ES-I3 (cell line): ENCODE data around the gene DLGAP1.

Source experiments
- H3K36me3 ChIP-seq: 2 replicates; pipeline ENCODE4 v1.6.1; 2013; ENCODE audit warnings: mild to moderate bottlenecking, low read length, control low read depth, moderate library complexity; ENCODE audit not compliant: insufficient read depth
- H3K4me1 ChIP-seq: 2 replicates; pipeline ENCODE4 v1.6.1; 2013; ENCODE audit warnings: mild to moderate bottlenecking, control low read depth, low read length; ENCODE audit not compliant: insufficient read depth
- H3K9ac ChIP-seq: 2 replicates; pipeline ENCODE4 v1.6.1; 2013; ENCODE audit warnings: low read depth, mild to moderate bottlenecking, low read length, moderate library complexity
- H3K9me3 ChIP-seq: 2 replicates; pipeline ENCODE4 v1.6.1; 2013; ENCODE audit warnings: mild to moderate bottlenecking, low read length, moderate library complexity; ENCODE audit not compliant: control insufficient read depth, insufficient read depth

DLGAP1 gene

GRCh38 chr18:3966642-3967358 lies 488.3 kb downstream of the DLGAP1 start:
- Histone ChIP-seq H3K9ac (no peak overlapping the region), H3K9me3 (no peaks in the 10 kb centered on the region), H3K36me3 (no peaks in the 10 kb centered on the region), H3K4me1 (peaks cover 23% of the 10 kb centered on the region; the same call in 1 of the 2 replicates)

GRCh38 chr18:3966246-3966641 lies 488.9 kb downstream of the DLGAP1 start:
- no peaks in the 10 kb centered on the region for H3K9me3 ChIP-seq
- H3K36me3 ChIP-seq = no peaks in the 10 kb centered on the region
- peaks cover 23% of the 10 kb centered on the region; the same call in 1 of the 2 replicates for H3K4me1 ChIP-seq
- H3K9ac ChIP-seq = no peak overlapping the region

- H3K36me3 ChIP-seq = no peaks in the 10 kb centered on the region
- no peaks in the 10 kb centered on the region for H3K9me3 ChIP-seq
- H3K9ac ChIP-seq = no peak overlapping the region
- peaks cover 11% of the 10 kb centered on the region for H3K4me1 ChIP-seq
Observed at GRCh38 chr18:3960977-3961376, 494.1 kb downstream of the DLGAP1 start.

GRCh38 chr18:3960142-3960541 lies 495.0 kb downstream of the DLGAP1 start:
- Histone ChIP-seq H3K4me1 (peaks cover 8% of the 10 kb centered on the region), H3K9ac (no peak overlapping the region), H3K9me3 (no peaks in the 10 kb centered on the region), H3K36me3 (no peaks in the 10 kb centered on the region)

- no peaks in the 10 kb centered on the region for H3K4me1 ChIP-seq
- no peaks in the 10 kb centered on the region for H3K9me3 ChIP-seq
- H3K36me3 ChIP-seq = no peaks in the 10 kb centered on the region
- no peak overlapping the region for H3K9ac ChIP-seq
Observed at GRCh38 chr18:3952031-3952430, 503.1 kb downstream of the DLGAP1 start.

- Histone ChIP-seq H3K36me3 (no peaks in the 10 kb centered on the region), H3K9ac (no peak overlapping the region), H3K4me1 (no peaks in the 10 kb centered on the region), H3K9me3 (no peaks in the 10 kb centered on the region)
Observed at GRCh38 chr18:3950668-3951404, 504.3 kb downstream of the DLGAP1 start.

GRCh38 chr18:3948958-3949357 lies 506.1 kb downstream of the DLGAP1 start:
- Histone ChIP-seq H3K9me3 (no peaks in the 10 kb centered on the region), H3K9ac (no peak overlapping the region), H3K36me3 (no peaks in the 10 kb centered on the region), H3K4me1 (no peaks in the 10 kb centered on the region)

- Histone ChIP-seq H3K9ac (no peak overlapping the region), H3K36me3 (no peaks in the 10 kb centered on the region), H3K4me1 (no peaks in the 10 kb centered on the region), H3K9me3 (no peaks in the 10 kb centered on the region)
Observed at GRCh38 chr18:3947383-3947782, 507.7 kb downstream of the DLGAP1 start.

GRCh38 chr18:3935305-3935704 lies 519.8 kb downstream of the DLGAP1 start:
- Histone ChIP-seq H3K9ac (no peak overlapping the region), H3K9me3 (no peaks in the 10 kb centered on the region), H3K4me1 (no peaks in the 10 kb centered on the region)

GRCh38 chr18:3932276-3932675 lies 522.8 kb downstream of the DLGAP1 start:
- no peaks in the 10 kb centered on the region for H3K9me3 ChIP-seq
- H3K9ac ChIP-seq = no peak overlapping the region
- no peaks in the 10 kb centered on the region; the same call in 1 of the 2 replicates for H3K4me1 ChIP-seq
- H3K36me3 ChIP-seq = no peaks in the 10 kb centered on the region

More at GRCh38 chr18:3935305-3935704, 519.8 kb downstream of the DLGAP1 start:
- H3K36me3 ChIP-seq = no peaks in the 10 kb centered on the region

GRCh38 chr18:3931542-3932112 lies 523.5 kb downstream of the DLGAP1 start:
- no peaks in the 10 kb centered on the region for H3K9me3 ChIP-seq
- H3K36me3 ChIP-seq = no peaks in the 10 kb centered on the region
- H3K4me1 ChIP-seq = no peaks in the 10 kb centered on the region; the same call in 1 of the 2 replicates
- no peak overlapping the region for H3K9ac ChIP-seq

- Histone ChIP-seq H3K9me3 (no peaks in the 10 kb centered on the region), H3K4me1 (no peaks in the 10 kb centered on the region; the same call in 1 of the 2 replicates), H3K36me3 (no peaks in the 10 kb centered on the region), H3K9ac (no peak overlapping the region)
Observed at GRCh38 chr18:3931013-3931315, 524.1 kb downstream of the DLGAP1 start.

GRCh38 chr18:3930126-3931012 lies 524.7 kb downstream of the DLGAP1 start:
- H3K36me3 ChIP-seq = no peaks in the 10 kb centered on the region
- H3K9ac ChIP-seq = no peak overlapping the region
- H3K9me3 ChIP-seq = no peaks in the 10 kb centered on the region
- H3K4me1 ChIP-seq = no peaks in the 10 kb centered on the region; the same call in 1 of the 2 replicates

GRCh38 chr18:3924455-3924854 lies 530.7 kb downstream of the DLGAP1 start:
- Histone ChIP-seq H3K4me1 (no peaks in the 10 kb centered on the region; the same call in 1 of the 2 replicates), H3K36me3 (no peaks in the 10 kb centered on the region; the same call in 1 of the 2 replicates), H3K9me3 (no peaks in the 10 kb centered on the region), H3K9ac (no peak overlapping the region)
